KMS-11 (cell line): ENCODE measurements around the gene KIF1A.

Experiments
- H2AFZ ChIP-seq: fragments of 200-600 bp; sonication (generic); 2 replicates; pipeline ENCODE4 v1.6.1; 2016; ENCODE audit warnings: antibody characterized with exemption, mixed run types, low read depth
- H3K27ac ChIP-seq: fragments of 200-600 bp; sonication (generic); 2 replicates; pipeline ENCODE4 v1.6.1; 2016; ENCODE audit warnings: mild to moderate bottlenecking, mixed run types
- H3K27me3 ChIP-seq: fragments of 200-600 bp; sonication (generic); 2 replicates; pipeline ENCODE4 v1.6.1; 2017; ENCODE audit warnings: mild to moderate bottlenecking, low read depth, mixed run types, moderate library complexity; ENCODE audit not compliant: insufficient read depth
- H3K36me3 ChIP-seq: fragments of 200-600 bp; sonication (generic); 2 replicates; pipeline ENCODE4 v1.6.1; 2017; ENCODE audit warnings: mild to moderate bottlenecking, mixed run types; ENCODE audit not compliant: insufficient read depth
- H3K4me1 ChIP-seq: fragments of 200-600 bp; sonication (generic); 2 replicates; pipeline ENCODE4 v1.6.1; 2016; ENCODE audit warnings: mild to moderate bottlenecking, low read depth, mixed run types; ENCODE audit not compliant: poor library complexity, severe bottlenecking
- H3K4me2 ChIP-seq: fragments of 200-600 bp; sonication (generic); 2 replicates; pipeline ENCODE4 v1.7.0; 2016; ENCODE audit warnings: mild to moderate bottlenecking, mixed run types
- H3K4me3 ChIP-seq: fragments of 200-600 bp; sonication (generic); IDR thresholded peaks from 2 replicates; pipeline ENCODE4 v1.6.1; 2017; ENCODE audit warnings: low read depth, low read length, mixed read lengths; ENCODE audit not compliant: insufficient read depth
- H3K79me2 ChIP-seq: fragments of 200-600 bp; sonication (generic); 2 replicates; pipeline ENCODE4 v1.6.1; 2016; ENCODE audit warnings: low read depth, mixed run types; ENCODE audit not compliant: insufficient read depth
- H3K9ac ChIP-seq: fragments of 200-600 bp; sonication (generic); 2 replicates; pipeline ENCODE4 v1.6.1; 2016; ENCODE audit warnings: mild to moderate bottlenecking, mixed run types
- H4K20me1 ChIP-seq: fragments of 200-600 bp; sonication (generic); 2 replicates; pipeline ENCODE4 v1.6.1; 2016; ENCODE audit warnings: mild to moderate bottlenecking, mixed run types; ENCODE audit not compliant: insufficient read depth
- CTCF ChIP-seq: fragments of 200-600 bp; sonication (generic); conservative IDR thresholded peaks from 2 replicates; pipeline ENCODE4 v1.6.1; 2017; ENCODE audit warnings: low read depth, mild to moderate bottlenecking, antibody characterized with exemption, low read length, moderate library complexity, mixed read lengths

KIF1A gene

GRCh38 chr2:240851078-240851991, 31.3 kb upstream of the KIF1A start:
- Histone ChIP-seq H3K27me3 (no peaks in the 10 kb centered on the region; the same call in 1 of the 2 replicates), H2AFZ (no peak overlapping the region), H3K79me2 (no peaks in the 10 kb centered on the region), H4K20me1 (no peaks in the 10 kb centered on the region), H3K4me3 (no peak overlapping the region), H3K4me1 (no peaks in the 10 kb centered on the region), H3K27ac (no peak overlapping the region), H3K4me2 (no peak overlapping the region), H3K9ac (no peak overlapping the region), H3K36me3 (no peaks in the 10 kb centered on the region)
- TF ChIP-seq CTCF: peak; percentile 81

GRCh38 chr2:240850756-240851077, 30.7 kb upstream of the KIF1A start:
- no peak for TF ChIP-seq CTCF
- H2AFZ ChIP-seq: no peak overlapping the region
- no peaks in the 10 kb centered on the region for H3K4me1 ChIP-seq
- H3K27ac ChIP-seq: no peak overlapping the region
- no peaks in the 10 kb centered on the region for H4K20me1 ChIP-seq
- no peaks in the 10 kb centered on the region for H3K79me2 ChIP-seq
- no peak overlapping the region for H3K4me2 ChIP-seq
- H3K4me3 ChIP-seq: no peak overlapping the region
- no peaks in the 10 kb centered on the region for H3K36me3 ChIP-seq
- no peak overlapping the region for H3K9ac ChIP-seq
- H3K27me3 ChIP-seq: no peaks in the 10 kb centered on the region; the same call in 1 of the 2 replicates

GRCh38 chr2:240850026-240850425, 30.0 kb upstream of the KIF1A start:
- no peaks in the 10 kb centered on the region for H3K4me1 ChIP-seq
- no peaks in the 10 kb centered on the region for H4K20me1 ChIP-seq
- H3K4me3 ChIP-seq: no peak overlapping the region
- H3K79me2 ChIP-seq: no peaks in the 10 kb centered on the region
- H3K27me3 ChIP-seq: no peaks in the 10 kb centered on the region; the same call in 1 of the 2 replicates
- H3K9ac ChIP-seq: no peak overlapping the region
- TF ChIP-seq CTCF: no peak
- no peak overlapping the region for H2AFZ ChIP-seq
- H3K27ac ChIP-seq: no peak overlapping the region
- H3K36me3 ChIP-seq: no peaks in the 10 kb centered on the region
- no peak overlapping the region for H3K4me2 ChIP-seq

GRCh38 chr2:240848900-240849680, 29.1 kb upstream of the KIF1A start:
- no peaks in the 10 kb centered on the region for H4K20me1 ChIP-seq
- H3K4me1 ChIP-seq: no peaks in the 10 kb centered on the region
- H3K4me2 ChIP-seq: no peak overlapping the region
- H3K9ac ChIP-seq: no peak overlapping the region
- TF ChIP-seq CTCF: no peak
- H3K79me2 ChIP-seq: no peaks in the 10 kb centered on the region
- no peak overlapping the region for H2AFZ ChIP-seq
- no peaks in the 10 kb centered on the region for H3K36me3 ChIP-seq
- peaks cover 4% of the 10 kb centered on the region; the same call in 1 of the 2 replicates for H3K27me3 ChIP-seq
- H3K27ac ChIP-seq: no peak overlapping the region
- H3K4me3 ChIP-seq: no peak overlapping the region
